Measurements from ENCODE around the gene PAFAH1B2.

- TF ChIP-seq CTCF (IDR thresholded peaks at IDR 0.05) (no peak), POLR2A (IDR thresholded peaks at IDR 0.05) (no peak)
Observed at GRCh38 chr11:117157507-117157906, 13.4 kb downstream of the PAFAH1B2 start.

All from body of pancreas (tissue), 4 donors.